Brain microvascular endothelial cell (primary cell): ENCODE measurements around the gene RIPOR1.

Experiments used
- DNase-seq: peaks from one replicate; pipeline ENCODE4 v3.0.0-alpha.2; 2020
- H3K27ac ChIP-seq: fragments of 250-450 bp; sonication (Bioruptor Pico); 2 replicates; pipeline ENCODE4 v1.5.1; 2020; ENCODE audit warnings: mild to moderate bottlenecking, moderate library complexity
- H3K27me3 ChIP-seq: fragments of 250-450 bp; sonication (Bioruptor Pico); replicated peaks from 2 replicates; pipeline ENCODE4 v1.5.1; 2020; ENCODE audit warnings: mild to moderate bottlenecking
- H3K36me3 ChIP-seq: fragments of 250-450 bp; sonication (Bioruptor Pico); replicated peaks from 2 replicates; pipeline ENCODE4 v1.5.1; 2020; ENCODE audit warnings: mild to moderate bottlenecking
- H3K4me3 ChIP-seq: 2 replicates; pipeline ENCODE4 v1.5.1; 2011; ENCODE audit warnings: low read depth, mild to moderate bottlenecking, control low read depth, low read length, moderate library complexity
- CTCF ChIP-seq: IDR thresholded peaks from 2 replicates; pipeline ENCODE4 v1.5.1; 2011; ENCODE audit warnings: low read depth, mild to moderate bottlenecking, moderate library complexity, low read length, control low read depth, inconsistent platforms; ENCODE audit errors: missing control alignments
- in situ Hi-C: cut with HindIII; loops from 2 replicates; pipeline ENCODE4 v1.10.0; 2017; ENCODE audit warnings: low sequenced_read_pairs, low pct_ligation_motif_present

The RIPOR1 gene

GRCh38 chr16:67516296-67517154 is 12.1 kb upstream of the RIPOR1 start:
- no peak for DNase-seq
- Histone ChIP-seq H3K27ac (no peak overlapping the region), H3K4me3 (no peak overlapping the region), H3K36me3 (no peaks in the 10 kb centered on the region), H3K27me3 (no peaks in the 10 kb centered on the region)
- in situ Hi-C loops, result no loop called here
- TF ChIP-seq CTCF, result no peak

- in situ Hi-C loops, result no loop called here
- H3K27ac ChIP-seq, result no peak overlapping the region
- no peaks in the 10 kb centered on the region for H3K27me3 ChIP-seq
Observed at GRCh38 chr16:67517155-67517445, 11.5 kb upstream of the RIPOR1 start.

GRCh38 chr16:67517661-67518423 is 10.8 kb upstream of the RIPOR1 start:
- Histone ChIP-seq H3K27ac (no peak overlapping the region), H3K27me3 (no peaks in the 10 kb centered on the region), H3K36me3 (no peaks in the 10 kb centered on the region), H3K4me3 (no peak overlapping the region)
- no peak for DNase-seq
- TF ChIP-seq CTCF, result no peak
- in situ Hi-C loops, result no loop called here

More at GRCh38 chr16:67517155-67517445, 11.5 kb upstream of the RIPOR1 start:
- no peaks in the 10 kb centered on the region for H3K36me3 ChIP-seq
- H3K4me3 ChIP-seq, result no peak overlapping the region
- DNase-seq, result no peak
- TF ChIP-seq CTCF, result no peak

GRCh38 chr16:67518676-67519075 is 10.0 kb upstream of the RIPOR1 start:
- DNase-seq, result no peak
- in situ Hi-C loops, result no loop called here
- TF ChIP-seq CTCF, result no peak
- no peak overlapping the region for H3K4me3 ChIP-seq
- H3K36me3 ChIP-seq, result no peaks in the 10 kb centered on the region
- no peak overlapping the region for H3K27ac ChIP-seq
- no peaks in the 10 kb centered on the region for H3K27me3 ChIP-seq

GRCh38 chr16:67519242-67519641 is 9.4 kb upstream of the RIPOR1 start:
- H3K27me3 ChIP-seq, result no peaks in the 10 kb centered on the region
- no peak for DNase-seq
- H3K27ac ChIP-seq, result no peak overlapping the region
- in situ Hi-C loops, result no loop called here
- no peak for TF ChIP-seq CTCF
- no peak overlapping the region for H3K4me3 ChIP-seq
- no peaks in the 10 kb centered on the region for H3K36me3 ChIP-seq
